ENCODE measurements around the gene ABL2. TPM values are rescaled to one million over a fixed set of nuclear protein-coding genes. Genes with fewer than 3 reads are reported as not detected.

ABL2 gene
- total RNA-seq, 4 donors from 2014 or later: 3.3 to 12.0 (median 6.2) TPM

GRCh38 chr1:179053486-179053885 lies 176.0 kb downstream of the ABL2 start:
- no peak for DNase-seq
- intact Hi-C loops (cut with DNase I): no loop called here
- no peak overlapping the region for H3K27ac ChIP-seq
- 74 to 87% methylated on average over 2 of the region's 2 CpGs for WGBS, 2 donors
- H3K4me3 ChIP-seq: no peak overlapping the region
- no peaks in the 10 kb centered on the region for H3K9me3 ChIP-seq
- TF ChIP-seq POLR2A (IDR thresholded peaks at IDR 0.05): no peak
- no peak for TF ChIP-seq CTCF (IDR thresholded peaks at IDR 0.05)
- peaks cover 0 to 55% (median 0%) of the 10 kb centered on the region in 3 donors for H3K36me3 ChIP-seq
- no peaks in the 10 kb centered on the region for H3K27me3 ChIP-seq
- no peaks in the 10 kb centered on the region for H3K4me1 ChIP-seq

GRCh38 chr1:179052776-179053175 lies 176.7 kb downstream of the ABL2 start:
- H3K9me3 ChIP-seq: no peaks in the 10 kb centered on the region
- H3K4me3 ChIP-seq: no peak overlapping the region
- no peak overlapping the region for H3K27ac ChIP-seq
- peaks cover 0 to 58% (median 0%) of the 10 kb centered on the region in 3 donors for H3K36me3 ChIP-seq
- TF ChIP-seq CTCF (IDR thresholded peaks at IDR 0.05) (no peak), POLR2A (IDR thresholded peaks at IDR 0.05) (no peak)
- H3K4me1 ChIP-seq: no peaks in the 10 kb centered on the region
- no peaks in the 10 kb centered on the region for H3K27me3 ChIP-seq
- intact Hi-C loops (cut with DNase I): no loop called here
- WGBS, 2 donors: 89 to 90% methylated on average over 2 of the region's 2 CpGs
- no peak for DNase-seq

Small RNA genes within 50 kb of the gene (small RNA-seq; reads per million reads assigned to genes)
- 0 reads per million in 4 donors for gene AL512326.2
- gene AL512326.3: 0 reads per million in 4 donors
- gene EIF4A1P11: 0 to 0.27 (median 0) reads per million in 4 donors
- 0 reads per million in 4 donors for gene RF00272

Other genes starting within 250 kb of the ABL2 start
- 10 to 100 TPM; 16.3 to 27.3 (median 18.7) TPM for gene FAM20B, start 203.8 kb downstream of the ABL2 start, total RNA-seq
- gene TOR3A, start 147.6 kb downstream of the ABL2 start, total RNA-seq: 10 to 100 TPM; 31.9 to 48.8 (median 34.4) TPM
- 1 to 10 TPM; 1.7 to 8.0 (median 4.9) TPM for gene SOAT1, start 64.1 kb upstream of the ABL2 start, total RNA-seq
- under 1 TPM in 1 of 4 donors, not detected in 3; 0.19 TPM for gene AXDND1, start 136.3 kb upstream of the ABL2 start, total RNA-seq